Measurements from ENCODE around the gene MAGEA9.

- no peak for TF ChIP-seq CTCF (conservative IDR thresholded peaks at IDR 0.05; ENCODE audit: low read depth in 2 of 2)
- TF ChIP-seq POLR2AphosphoS5 (IDR thresholded peaks at IDR 0.05; ENCODE audit: low read depth), result no peak
- TF ChIP-seq CREB1 (CRISPR knock-in tag; IDR thresholded peaks at IDR 0.05; ENCODE audit: low read depth), result no peak
- no peak for TF ChIP-seq JUNB (IDR thresholded peaks at IDR 0.05; ENCODE audit: unreplicated experiment)
- TF ChIP-seq REST (IDR thresholded peaks at IDR 0.05; ENCODE audit: unreplicated experiment), result no peak
These were observed 55.4 kb downstream of the MAGEA9 start for GRCh38 chrX:149837167-149837566.

All from GM23338 (cell line).